RPMI8226 (cell line): ENCODE data around the gene HOXB13.
A peak's percentile ranks its signal among the peaks of the same experiment; 100 is the strongest.
"Not testable (repeated sequence)": the region's sequence is repeated elsewhere in the genome, so short reads cannot be mapped to it uniquely, and the experiment has no call there.

Experiments used
- DNase-seq: peaks from one replicate; pipeline ENCODE4 v3.0.0-alpha.2; 2015

HOXB13 gene

DNA sequence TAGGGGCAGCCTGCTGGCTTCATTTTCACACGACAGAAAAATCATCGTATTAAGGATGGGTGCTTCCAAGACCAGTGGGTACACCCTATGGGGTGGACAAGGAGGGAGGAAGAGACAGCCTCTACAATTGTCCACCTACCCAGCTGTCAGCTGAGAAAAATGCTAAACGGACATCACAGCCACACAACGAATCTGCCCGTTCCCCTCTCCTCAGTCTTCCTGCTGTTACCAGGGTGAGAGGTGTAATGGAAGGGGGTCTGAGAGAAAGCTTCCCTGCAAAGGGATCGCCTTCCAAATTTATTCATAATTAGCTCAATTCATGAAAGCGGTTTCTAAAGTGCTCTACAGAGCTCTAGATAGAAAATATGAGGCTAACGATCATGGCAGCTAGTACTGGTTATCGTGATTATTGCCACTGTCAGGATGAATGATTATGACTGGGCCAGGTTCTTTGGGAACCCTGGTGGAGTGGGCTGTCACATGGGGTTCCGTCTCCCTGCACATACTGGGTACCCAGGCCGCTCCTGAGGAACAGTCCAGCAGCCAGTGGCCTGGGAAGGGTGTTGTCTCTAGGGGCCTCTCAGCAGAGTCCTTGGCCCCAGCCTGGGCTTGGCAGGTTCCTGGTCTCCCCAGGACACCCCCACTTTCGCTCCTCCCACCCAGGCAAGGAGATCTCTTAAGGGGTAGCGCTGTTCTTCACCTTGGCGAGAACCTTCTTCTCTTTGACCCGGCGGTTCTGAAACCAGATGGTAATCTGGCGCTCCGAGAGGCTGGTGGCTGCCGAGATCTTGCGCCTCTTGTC lies 2.2 kb downstream of the HOXB13 start:
- no peak for DNase-seq

DNA sequence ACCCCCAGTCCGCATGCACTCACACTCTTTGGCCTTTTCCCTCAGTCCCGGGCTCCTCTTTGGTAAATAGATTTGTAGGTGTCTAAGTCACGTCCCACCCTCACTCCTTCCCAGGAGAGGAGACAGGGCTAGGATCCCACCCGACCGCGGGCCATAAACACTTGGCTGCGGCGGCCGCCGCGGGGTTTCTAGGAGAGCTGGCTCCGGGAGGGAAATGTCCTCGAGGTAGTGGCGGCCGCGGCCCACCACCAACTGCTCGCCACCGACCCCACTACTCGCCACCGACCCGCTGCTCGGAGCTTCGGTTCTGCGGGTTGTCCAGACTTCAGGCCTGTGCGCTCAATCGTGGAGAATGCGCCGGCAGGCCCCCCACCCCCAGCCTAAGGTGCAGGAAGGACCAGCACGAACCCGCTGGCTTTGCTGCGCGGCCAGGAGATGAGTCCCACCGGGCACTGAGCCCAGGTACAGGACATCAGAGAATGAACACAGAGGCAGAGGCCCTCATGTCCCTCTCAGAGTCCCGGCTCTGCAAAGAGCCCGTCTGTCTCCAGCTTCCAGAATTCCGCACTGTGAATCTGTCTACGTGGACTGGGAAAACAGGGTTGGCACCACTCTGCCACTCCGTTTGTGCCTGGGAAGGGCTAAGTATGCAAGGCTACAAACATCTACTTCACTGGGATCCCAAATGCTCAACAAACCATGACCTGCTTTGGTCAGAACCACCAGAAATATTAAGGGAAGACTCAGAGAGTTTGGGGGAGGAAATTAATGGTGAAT lies 3.1 kb downstream of the HOXB13 start:
- no peak for DNase-seq

DNA sequence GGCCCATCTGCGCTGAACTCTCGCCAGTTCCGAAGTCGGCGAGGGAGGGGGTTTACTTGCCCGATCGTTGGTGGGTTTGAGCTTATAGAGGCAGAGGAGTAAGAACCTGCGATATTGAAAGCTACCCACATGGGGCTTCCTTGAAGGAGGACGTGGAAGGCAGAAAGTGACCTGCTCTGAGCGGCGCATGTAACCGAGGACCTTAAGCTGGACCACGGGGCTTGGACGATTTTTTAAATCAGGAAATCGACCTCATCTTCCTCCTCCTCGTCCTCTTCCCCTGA lies 3.6 kb downstream of the HOXB13 start:
- DNase-seq: no peak

DNA sequence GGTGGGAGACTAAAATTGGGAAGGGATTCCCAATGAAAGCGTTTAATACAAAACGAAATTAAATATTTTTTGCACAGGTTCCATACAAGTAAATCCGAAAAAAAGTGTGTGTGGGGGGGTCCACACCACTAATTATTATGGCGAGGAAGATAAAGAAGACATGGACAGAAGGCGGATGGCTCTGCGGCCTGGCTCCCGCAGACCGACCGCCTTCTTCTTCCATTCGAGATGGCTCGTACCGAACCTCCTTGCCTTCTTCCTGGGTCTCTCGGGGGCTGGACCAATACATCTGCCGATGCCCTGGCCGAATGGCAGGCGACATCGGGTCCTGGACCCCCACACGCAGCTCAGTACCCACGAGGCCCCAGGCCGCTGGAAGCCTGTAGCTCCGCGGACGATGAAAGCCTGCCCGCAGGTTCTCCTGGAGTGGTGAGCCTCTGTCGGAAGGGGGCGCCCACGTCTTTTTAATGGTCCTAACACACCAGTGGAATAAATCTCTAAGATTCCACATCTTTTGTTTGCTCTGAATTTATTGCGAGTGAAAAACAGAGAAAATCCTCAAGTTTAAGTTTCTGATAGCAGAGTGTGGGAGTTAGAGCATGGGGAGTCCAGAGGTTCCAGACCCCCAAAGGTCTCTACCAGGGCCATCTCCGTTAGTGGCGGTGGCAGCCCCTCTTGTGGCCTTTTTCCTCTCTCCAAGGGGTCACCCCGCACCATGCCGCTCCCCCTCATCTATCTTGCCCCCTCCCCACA lies 4.1 kb downstream of the HOXB13 start:
- peak; percentile 85 for DNase-seq

DNA sequence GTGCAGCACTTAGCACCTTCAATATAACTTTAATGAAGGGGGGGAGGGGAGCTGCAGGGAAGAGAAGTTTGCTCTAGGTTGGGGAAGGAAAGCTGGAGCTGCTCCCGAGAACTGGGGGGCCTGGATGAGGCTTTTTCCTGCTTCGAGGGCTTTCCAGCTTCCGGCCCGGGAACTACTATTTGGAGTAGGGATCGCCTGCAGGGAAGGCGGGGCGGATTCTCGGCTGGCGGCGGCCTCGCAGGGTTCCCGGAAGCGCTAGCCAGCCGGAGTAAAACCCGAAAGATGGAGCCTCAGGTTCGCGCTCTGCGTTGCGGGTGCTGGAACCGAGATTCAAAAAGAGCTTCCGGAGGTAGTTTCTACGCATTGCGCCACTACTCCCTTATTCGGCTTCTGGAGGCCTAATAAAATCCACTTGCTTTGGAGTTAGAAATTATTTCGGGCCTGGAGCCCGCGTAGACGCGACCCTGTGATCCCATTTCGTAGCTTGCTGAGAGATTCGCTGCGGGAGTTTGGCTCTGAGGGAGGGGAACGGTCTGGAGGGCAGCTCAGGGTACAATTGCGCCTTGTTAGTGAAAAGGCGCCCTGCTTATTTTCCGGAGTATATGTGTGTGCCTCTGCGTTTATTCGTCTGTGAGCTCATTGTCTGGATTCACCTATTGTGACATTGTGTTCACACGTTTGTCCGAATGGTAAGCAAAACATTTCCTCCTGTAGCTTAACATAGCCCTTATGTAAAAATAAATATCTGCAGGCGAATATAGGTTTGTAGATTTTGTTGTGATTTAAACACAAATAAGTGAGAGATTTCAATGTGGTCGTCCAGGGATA lies 4.9 kb downstream of the HOXB13 start:
- DNase-seq: no peak

DNA sequence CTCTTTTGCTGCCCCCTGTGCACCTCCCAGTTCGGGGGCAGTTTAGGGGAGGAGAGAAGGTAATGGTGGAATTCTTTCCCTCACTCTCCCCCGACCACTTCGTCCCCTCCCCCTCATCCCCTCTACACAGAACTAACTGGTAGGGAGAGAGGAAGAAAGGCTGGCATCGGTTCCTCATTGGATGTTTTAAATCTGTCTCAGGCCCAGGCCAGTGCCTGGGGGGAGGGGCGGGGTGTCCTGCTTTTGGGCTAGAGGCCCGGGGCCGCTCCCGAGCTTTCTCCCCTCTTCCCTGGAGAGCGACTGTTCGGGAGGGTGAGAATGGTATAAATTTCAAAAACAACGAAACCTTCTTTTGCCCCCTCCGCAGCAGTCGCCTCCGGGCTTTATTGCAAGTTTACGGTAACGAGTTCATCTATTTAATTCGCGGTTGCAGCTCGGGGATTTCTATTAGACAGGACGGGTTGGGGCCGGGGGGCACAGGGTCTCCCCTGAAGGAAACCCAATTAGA lies 5.6 kb downstream of the HOXB13 start, which contains the start of gene PRAC2:
PRAC2 (plus strand) TSS at position 271 of the 508 bp plus-strand sequence. CDS start 1,226 bp downstream, outside the sequence.
- DNase-seq: no peak

DNA sequence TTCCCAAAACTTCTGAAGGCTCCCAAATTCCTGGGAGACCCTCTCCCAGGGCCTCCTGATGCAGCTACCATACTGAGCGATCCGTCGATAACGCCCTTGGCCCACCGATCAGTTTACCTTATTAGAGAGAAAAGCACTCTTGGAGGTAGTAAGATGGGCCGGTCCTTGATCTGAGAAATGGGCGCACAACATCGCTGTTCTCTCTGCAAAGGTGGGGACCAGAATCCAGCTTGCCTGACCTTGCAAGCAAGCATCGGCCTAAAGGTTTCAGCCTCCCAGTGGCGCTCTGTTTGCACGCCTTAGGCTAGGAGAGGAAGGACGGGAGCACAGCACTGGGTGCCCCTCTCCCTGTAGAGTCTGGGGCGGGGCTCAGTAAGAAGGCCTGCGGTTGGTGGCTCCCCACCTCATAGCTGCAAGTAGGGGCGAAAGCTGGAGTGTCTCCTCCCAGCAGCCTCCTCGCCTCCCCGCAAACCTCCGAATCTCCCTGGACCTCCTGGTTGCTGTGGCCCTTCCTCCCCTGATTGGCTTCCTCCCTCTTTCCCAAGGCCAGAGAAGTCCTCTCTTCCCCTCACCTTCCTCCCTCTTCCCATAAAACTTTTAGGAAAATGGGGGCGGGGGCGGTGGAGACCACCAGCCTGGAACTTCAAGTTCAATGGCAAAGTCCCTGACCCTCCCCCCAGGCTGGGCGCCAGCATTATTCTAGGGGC lies 6.2 kb downstream of the HOXB13 start, which contains the start of gene PRAC1:
PRAC1 (minus strand) TSS at position 318 of the 707 bp plus-strand sequence; CDS start at position 192, 126 bp downstream.
- DNase-seq: no peak

DNA sequence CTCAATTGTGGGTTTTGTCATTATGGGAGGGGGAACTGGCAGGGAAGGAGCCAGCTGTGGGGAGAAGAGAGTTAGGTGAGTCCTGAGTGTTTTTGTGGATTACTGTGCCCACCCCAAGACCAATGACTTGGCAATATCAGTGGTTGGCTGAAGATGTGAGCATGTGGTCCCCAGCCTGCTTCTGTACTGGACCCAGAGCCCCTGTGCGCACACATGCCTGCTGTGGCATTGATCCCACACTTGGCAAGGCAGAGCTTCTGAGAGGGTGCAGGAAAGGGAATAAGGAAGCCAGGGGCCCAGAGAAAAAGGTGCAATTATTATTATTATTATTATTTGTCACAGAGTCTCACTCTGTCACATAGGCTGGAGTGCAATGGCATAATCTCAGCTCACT lies 7.5 kb downstream of the HOXB13 start:
- no peak for DNase-seq

DNA sequence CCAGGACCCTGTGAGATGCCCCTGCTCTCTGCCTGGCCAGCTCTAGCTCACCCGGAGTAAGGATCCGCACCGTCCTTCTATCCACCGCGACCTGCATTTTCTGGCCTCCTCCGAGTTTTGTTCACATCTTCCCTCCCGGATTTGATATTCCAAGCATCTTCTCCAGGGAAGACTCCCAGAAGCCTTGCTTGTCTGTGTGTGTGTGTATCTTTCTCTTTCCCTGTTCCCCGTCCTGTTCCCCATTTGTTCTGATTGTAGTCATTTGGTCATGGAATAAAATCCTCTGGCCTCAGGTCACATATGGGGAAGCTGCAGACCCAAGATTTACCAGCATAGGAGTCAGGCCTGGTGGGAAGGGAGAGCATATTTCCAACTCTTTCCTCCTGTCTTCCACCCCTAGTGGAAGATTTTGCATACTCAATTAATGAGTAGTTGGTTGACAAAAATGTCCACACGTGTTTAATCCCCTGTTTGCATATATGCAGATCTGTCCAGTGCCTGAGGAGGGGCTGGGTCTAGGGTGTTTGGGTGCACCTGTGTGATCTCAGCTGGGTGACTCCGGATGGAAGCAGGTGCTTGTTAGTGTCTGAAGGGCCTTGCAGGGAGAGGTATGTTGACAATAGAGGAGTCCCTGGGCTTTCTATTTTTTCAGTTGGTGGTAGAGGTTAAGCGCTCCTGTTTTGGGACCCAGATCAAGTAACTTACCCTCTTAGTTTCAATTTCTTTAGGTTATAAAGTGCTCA lies 8.1 kb downstream of the HOXB13 start:
- DNase-seq: peak; percentile 64

DNA sequence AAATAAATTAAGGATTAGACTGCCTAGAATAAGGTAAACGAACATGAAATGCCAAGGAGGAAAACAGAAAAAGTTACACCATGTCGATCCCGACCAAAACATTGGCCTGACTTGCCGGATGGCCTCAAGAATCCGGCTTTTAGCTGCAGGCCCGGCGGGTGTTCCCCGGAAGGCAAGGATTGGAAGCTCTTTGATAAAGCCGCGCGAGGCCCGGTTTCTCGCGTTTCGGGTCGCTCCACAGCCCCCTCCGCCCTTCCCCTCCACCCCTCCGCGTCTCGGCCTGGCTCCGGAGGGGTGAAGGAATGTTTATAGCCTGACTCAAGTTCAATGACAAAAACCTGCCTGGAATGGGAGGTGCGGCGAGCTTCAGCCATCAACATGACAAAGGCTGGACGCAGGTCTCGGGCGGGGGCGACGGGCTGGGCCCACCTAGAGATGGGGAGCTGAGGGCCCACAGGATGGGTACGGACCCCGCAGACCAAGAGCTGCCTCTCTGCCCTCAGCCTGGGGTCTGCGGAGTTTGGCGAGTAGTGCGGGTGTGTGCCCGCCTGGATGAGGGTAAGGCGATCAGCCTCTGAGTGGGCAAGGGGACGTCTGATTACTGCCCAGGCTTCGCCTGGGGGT lies 8.8 kb downstream of the HOXB13 start:
- no peak for DNase-seq

DNA sequence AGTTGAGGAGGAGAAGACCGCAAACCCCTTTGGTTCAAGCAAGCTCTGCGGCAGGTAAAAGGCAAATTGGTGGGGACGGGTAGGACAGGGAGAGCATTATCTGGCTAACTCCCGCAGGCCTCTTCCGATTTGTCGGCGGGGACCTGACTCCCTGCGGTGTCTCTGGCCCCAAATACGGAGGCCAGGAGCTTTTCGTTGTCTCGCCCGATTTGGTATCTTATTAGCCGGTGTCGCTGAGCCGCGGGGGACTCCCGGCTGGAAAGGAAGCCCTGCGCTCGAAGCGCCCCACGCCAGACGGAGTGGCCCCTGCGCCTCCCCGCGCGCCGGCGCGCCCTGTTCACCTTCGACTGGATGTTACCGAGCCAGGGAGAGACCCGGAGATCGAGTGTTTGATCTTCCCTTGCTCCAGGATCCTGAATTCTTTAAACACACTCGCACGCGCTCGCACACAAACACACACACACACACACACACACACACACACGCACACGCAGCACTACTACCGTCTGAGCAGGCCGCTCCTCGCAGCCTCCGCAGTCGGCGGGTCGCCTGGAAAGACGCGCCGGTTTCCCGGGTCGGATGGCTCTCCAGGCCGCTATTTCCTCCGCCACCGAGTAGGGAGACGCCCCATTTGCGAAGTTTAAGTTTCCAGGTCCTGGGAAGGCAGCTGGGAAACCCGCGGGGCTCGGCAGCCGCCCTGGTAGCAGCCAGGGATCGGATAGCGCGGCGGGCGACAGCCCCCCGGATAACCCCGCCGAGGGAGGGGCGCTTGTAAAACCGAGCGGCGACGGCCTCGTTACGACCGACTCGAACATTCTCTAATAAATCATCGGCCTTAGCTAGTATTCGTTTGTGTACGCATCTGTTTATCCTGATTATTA lies 9.5 kb downstream of the HOXB13 start:
- DNase-seq: no peak

DNA sequence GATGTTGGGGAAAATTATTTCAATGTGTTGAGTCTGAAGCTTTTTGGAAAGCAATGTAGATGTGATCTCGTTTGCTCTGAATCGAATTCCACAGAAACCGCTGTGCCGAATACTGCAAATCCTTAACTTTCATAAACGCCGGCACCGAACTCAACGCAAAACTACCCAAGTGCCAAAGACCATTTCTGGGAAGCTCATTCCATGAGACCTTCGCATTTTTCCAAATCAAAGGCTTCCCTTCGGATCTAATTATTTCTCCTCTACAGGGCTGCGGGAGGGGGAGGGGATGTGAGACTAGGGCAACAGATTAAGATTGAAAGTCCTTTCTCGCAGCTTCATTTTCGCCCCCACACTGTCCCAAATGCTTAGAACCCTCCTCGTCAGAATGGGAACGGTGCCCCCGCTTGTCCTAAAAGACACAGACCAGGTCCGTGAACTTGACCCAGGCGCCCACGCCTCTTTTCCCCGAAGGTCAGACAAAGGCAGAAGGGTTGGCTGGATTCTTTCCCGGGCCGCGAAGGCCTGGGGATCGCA lies 10.3 kb downstream of the HOXB13 start:
- no peak for DNase-seq

DNA sequence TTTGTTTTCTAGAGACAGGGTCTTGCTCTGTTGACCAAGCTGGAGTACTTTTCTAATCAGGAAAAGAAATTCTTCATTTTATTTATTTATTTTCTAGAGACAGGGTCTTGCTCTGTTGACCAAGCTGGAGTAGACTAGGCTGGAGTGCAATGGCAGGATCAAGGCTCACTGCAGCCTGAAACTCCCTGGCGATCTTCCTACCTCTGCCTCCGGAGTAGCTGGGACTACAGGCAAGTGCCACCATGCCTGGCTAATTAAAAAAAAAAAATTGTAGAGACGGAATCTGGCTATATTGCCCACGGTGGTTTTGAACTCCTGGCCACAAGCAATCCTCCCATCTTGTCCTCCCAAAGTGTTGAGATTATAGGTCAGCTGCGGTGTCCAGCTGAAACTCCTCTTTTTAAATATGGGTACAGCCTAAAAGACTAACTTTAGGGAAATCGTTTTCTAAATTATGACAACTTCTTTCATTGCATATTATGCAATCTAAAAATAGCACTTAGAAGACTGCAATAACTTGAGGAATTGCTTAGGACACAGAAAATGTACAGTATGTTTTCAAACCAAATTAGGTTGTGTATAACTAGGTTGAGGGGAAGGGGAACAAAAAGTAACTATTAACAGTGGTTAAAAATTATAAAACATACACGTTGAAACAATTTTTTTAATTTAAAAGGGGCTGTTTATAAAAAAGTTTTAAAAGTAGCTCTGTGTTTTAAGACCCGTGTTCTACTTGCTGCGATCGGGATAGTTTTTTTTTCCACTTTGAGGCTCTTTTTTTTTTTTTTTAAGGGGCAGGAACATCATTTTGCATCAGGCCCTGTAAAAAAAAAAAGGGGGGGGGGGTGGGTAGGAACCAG lies 11.0 kb downstream of the HOXB13 start:
- DNase-seq: no peak

DNA sequence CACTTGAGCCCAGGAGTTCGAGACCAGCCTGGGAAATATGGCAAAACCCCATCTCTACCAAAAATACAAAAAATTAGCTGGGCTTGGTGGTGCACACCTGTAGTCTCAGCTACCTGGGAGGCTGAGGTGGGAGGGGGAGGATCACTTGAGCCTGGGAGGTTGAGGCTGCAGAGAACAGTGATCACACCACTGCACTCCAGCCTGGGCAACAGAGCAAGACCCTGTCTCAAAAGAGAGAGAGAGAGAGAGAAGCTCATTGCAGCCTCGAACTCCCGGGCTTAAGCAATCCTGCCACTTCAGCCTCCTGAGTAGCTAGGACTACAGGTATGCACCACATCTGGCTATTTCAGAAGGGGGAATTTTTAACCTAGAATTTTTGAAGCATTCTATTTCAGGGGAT lies 12.0 kb downstream of the HOXB13 start:
- not testable (repeated sequence) for DNase-seq

DNA sequence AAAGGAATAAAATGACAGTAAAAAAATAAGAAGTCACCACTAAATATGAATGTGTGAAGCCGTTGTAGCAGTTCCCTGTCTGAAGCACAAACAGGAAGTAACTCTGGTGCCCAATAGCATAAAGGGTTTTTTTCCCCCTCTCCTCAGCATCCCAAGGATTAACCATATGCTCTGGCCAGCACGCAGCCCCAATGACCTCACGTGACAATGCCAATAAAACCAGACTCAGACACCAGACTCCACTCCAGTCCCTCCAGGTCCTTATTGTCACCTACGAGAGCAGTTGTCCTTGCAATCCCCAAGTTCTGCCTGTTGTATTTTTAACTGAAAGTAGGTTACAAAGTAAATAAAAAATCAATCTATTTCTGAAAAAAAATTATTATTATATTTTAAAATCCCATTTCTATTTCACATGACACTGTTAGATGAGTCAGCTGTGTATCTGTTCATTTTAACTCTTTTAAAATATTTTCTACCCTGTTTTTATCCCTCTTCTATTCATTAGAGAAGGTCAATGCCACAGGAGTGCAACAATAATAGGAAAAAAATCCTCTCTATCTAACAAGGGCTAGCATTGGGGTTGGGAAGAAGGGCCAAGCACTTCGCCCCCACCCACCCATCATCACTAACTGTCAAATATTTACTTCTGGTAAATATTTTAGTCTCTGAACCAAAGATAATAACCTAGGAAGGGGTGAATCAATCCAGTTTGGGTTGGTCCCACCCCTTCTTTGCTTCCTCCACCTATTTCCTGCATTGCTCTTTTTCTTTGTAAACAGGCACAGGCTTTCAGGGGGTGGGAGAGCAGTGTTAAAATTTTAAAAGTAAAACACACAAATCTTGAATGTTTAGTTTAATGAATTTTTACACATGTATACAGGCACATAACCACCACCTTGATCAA lies 12.8 kb downstream of the HOXB13 start:
- no peak for DNase-seq

DNA sequence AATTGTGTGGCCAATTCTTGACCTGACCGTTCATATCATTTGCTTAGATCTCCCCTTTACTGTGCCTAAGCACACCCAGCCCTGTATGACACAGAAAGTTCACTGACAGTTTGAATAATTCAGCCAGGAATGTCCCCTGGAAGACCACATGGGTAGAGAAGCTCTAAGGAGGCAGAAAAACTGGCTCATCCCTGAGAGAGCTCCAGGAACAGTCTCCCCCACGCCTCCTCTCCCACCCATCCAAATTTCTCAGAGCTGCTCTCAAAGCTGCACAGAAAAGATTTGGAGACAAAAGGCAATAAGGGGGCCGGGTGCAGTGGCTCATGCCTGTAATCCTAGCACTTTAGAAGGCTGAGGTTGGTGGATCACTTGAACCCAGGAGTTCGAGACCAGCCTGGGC lies 17.4 kb downstream of the HOXB13 start:
- DNase-seq: no peak
